HUES6 (cell line): ENCODE data around the gene CBX5.
A peak's percentile ranks its signal among the peaks of the same experiment; 100 is the strongest.
"Not testable (repeated sequence)": the region's sequence is repeated elsewhere in the genome, so short reads cannot be mapped to it uniquely, and the experiment has no call there.

Experiments
- H3K27ac ChIP-seq: 2 replicates; pipeline ENCODE4 v1.7.0; 2013; ENCODE audit warnings: low read depth, mild to moderate bottlenecking, low read length, inconsistent platforms
- H3K27me3 ChIP-seq: 2 replicates; pipeline ENCODE4 v1.6.1; 2013; ENCODE audit warnings: low read length; ENCODE audit not compliant: control insufficient read depth, insufficient read depth
- H3K36me3 ChIP-seq: 2 replicates; pipeline ENCODE4 v1.6.1; 2013; ENCODE audit warnings: low read length; ENCODE audit not compliant: control insufficient read depth, insufficient read depth
- H3K4me1 ChIP-seq: 2 replicates; pipeline ENCODE4 v1.6.1; 2013; ENCODE audit warnings: low read length; ENCODE audit not compliant: control insufficient read depth, insufficient read depth
- H3K4me3 ChIP-seq: 2 replicates; pipeline ENCODE4 v1.5.1; 2013; ENCODE audit warnings: low read depth, low read length
- H3K9ac ChIP-seq: one replicate; pipeline ENCODE4 v1.6.1; 2013; ENCODE audit warnings: mild to moderate bottlenecking, low read length
- H3K9me3 ChIP-seq: 2 replicates; pipeline ENCODE4 v1.6.1; 2013; ENCODE audit warnings: low read depth, low read length; ENCODE audit not compliant: control insufficient read depth, insufficient read depth

Gene CBX5

GRCh38 chr12:54292931-54293241, 13.0 kb upstream of the CBX5 start:
- H3K27ac ChIP-seq, result no peak overlapping the region
- no peaks in the 10 kb centered on the region; the same call in 1 of the 2 replicates for H3K4me1 ChIP-seq
- no peaks in the 10 kb centered on the region for H3K9me3 ChIP-seq
- H3K9ac ChIP-seq, result no peak overlapping the region
- H3K4me3 ChIP-seq, result no peak overlapping the region
- H3K27me3 ChIP-seq, result no peaks in the 10 kb centered on the region
- H3K36me3 ChIP-seq, result peaks cover under 1% of the 10 kb centered on the region

GRCh38 chr12:54292083-54292930, 12.4 kb upstream of the CBX5 start:
- no peak overlapping the region for H3K27ac ChIP-seq

GRCh38 chr12:54287261-54288157, 7.6 kb upstream of the CBX5 start:
- no peaks in the 10 kb centered on the region for H3K9me3 ChIP-seq
- peaks cover 53% of the 10 kb centered on the region for H3K36me3 ChIP-seq
- no peaks in the 10 kb centered on the region for H3K27me3 ChIP-seq
- no peak overlapping the region for H3K4me3 ChIP-seq
- no peak overlapping the region for H3K27ac ChIP-seq
- H3K4me1 ChIP-seq, result 0 out of 2 replicates have a peak, but pooled peaks cover 6% of the 10 kb centered on the region
- H3K9ac ChIP-seq, result no peak overlapping the region

More at GRCh38 chr12:54292083-54292930, 12.4 kb upstream of the CBX5 start:
- H3K36me3 ChIP-seq, result peaks cover 6% of the 10 kb centered on the region
- H3K4me3 ChIP-seq, result no peak overlapping the region
- H3K9me3 ChIP-seq, result no peaks in the 10 kb centered on the region
- H3K9ac ChIP-seq, result no peak overlapping the region
- no peaks in the 10 kb centered on the region for H3K27me3 ChIP-seq
- H3K4me1 ChIP-seq, result no peaks in the 10 kb centered on the region; the same call in 1 of the 2 replicates

- no peak overlapping the region for H3K4me3 ChIP-seq
- H3K9ac ChIP-seq, result no peak overlapping the region
- H3K36me3 ChIP-seq, result peaks cover 65% of the 10 kb centered on the region
- no peaks in the 10 kb centered on the region for H3K9me3 ChIP-seq
- no peaks in the 10 kb centered on the region for H3K27me3 ChIP-seq
- no peak overlapping the region for H3K27ac ChIP-seq
- H3K4me1 ChIP-seq, result 0 out of 2 replicates have a peak, but pooled peaks cover 10% of the 10 kb centered on the region
Measured at GRCh38 chr12:54286042-54287030, 6.4 kb upstream of the CBX5 start.

- H3K9me3 ChIP-seq, result no peaks in the 10 kb centered on the region
- H3K9ac ChIP-seq, result no peak overlapping the region
- 0 out of 2 replicates have a peak, but pooled peaks cover 10% of the 10 kb centered on the region for H3K4me1 ChIP-seq
- no peaks in the 10 kb centered on the region for H3K27me3 ChIP-seq
- 0 out of 2 replicates have a peak overlapping the region, but pooled peaks have one; percentile 3 for H3K4me3 ChIP-seq
- peaks cover 73% of the 10 kb centered on the region for H3K36me3 ChIP-seq
- no peak overlapping the region for H3K27ac ChIP-seq
Measured at GRCh38 chr12:54285150-54286041, 5.5 kb upstream of the CBX5 start.

GRCh38 chr12:54284070-54284780, 4.3 kb upstream of the CBX5 start:
- Histone ChIP-seq H3K4me3 (peak overlapping the region; percentile 92), H3K36me3 (peaks cover 74% of the 10 kb centered on the region)
- H3K27me3 ChIP-seq, H3K9me3 ChIP-seq, H3K9ac ChIP-seq, H3K4me1 ChIP-seq, H3K27ac ChIP-seq: not testable (repeated sequence)

GRCh38 chr12:54282949-54283593, 3.1 kb upstream of the CBX5 start:
- Histone ChIP-seq H3K4me1 (peaks cover 12% of the 10 kb centered on the region), H3K36me3 (peaks cover 79% of the 10 kb centered on the region), H3K27me3 (no peaks in the 10 kb centered on the region), H3K4me3 (peak overlapping the region; percentile 92), H3K9me3 (no peaks in the 10 kb centered on the region), H3K27ac (no peak overlapping the region), H3K9ac (peak overlapping the region; percentile 99)

- peaks cover 16% of the 10 kb centered on the region for H3K4me1 ChIP-seq
Measured at GRCh38 chr12:54281694-54282093, 1.8 kb upstream of the CBX5 start.

GRCh38 chr12:54281261-54281638, 1.3 kb upstream of the CBX5 start:
- Histone ChIP-seq H3K36me3 (peaks cover 66% of the 10 kb centered on the region), H3K4me1 (peaks cover 16% of the 10 kb centered on the region), H3K4me3 (peak overlapping the region; percentile 92), H3K27ac (peak overlapping the region; percentile 99), H3K9ac (peak overlapping the region; percentile 99)
- H3K27me3 ChIP-seq, H3K9me3 ChIP-seq: not testable (repeated sequence)

More at GRCh38 chr12:54281694-54282093, 1.8 kb upstream of the CBX5 start:
- H3K9me3 ChIP-seq, H3K27me3 ChIP-seq: not testable (repeated sequence)
- H3K9ac ChIP-seq, result peak overlapping the region; percentile 99
- H3K36me3 ChIP-seq, result peaks cover 71% of the 10 kb centered on the region
- peak overlapping the region; percentile 99 for H3K27ac ChIP-seq
- H3K4me3 ChIP-seq, result peak overlapping the region; percentile 92
